CD4-positive, alpha-beta T cell treated with Interleukin-6 at 100 ng/mL for 8 hours (primary cell): ENCODE data around the gene MEGF11.

ENCODE experiments used
- DNase-seq: peaks from one replicate; pipeline ENCODE4 v3.0.0-alpha.2; 2020; ENCODE audit warnings: mixed read lengths, low spot score

Gene MEGF11

GRCh38 chr15:66065325-66065724 lies 188.2 kb downstream of the MEGF11 start:
- DNase-seq = no peak

- DNase-seq = no peak
These were observed 190.4 kb downstream of the MEGF11 start for GRCh38 chr15:66063147-66063546.

- no peak for DNase-seq
These were observed 196.5 kb downstream of the MEGF11 start for GRCh38 chr15:66057089-66057488.

GRCh38 chr15:66053991-66054390 lies 199.6 kb downstream of the MEGF11 start:
- no peak for DNase-seq

- DNase-seq = no peak
These were observed 201.7 kb downstream of the MEGF11 start for GRCh38 chr15:66051833-66052232.

GRCh38 chr15:66050264-66050663 lies 203.3 kb downstream of the MEGF11 start:
- no peak for DNase-seq

- no peak for DNase-seq
These were observed 204.2 kb downstream of the MEGF11 start for GRCh38 chr15:66049353-66049752.

- DNase-seq = no peak
These were observed 206.1 kb downstream of the MEGF11 start for GRCh38 chr15:66047321-66048024.

- DNase-seq = no peak
These were observed 206.8 kb downstream of the MEGF11 start for GRCh38 chr15:66046751-66047150.

- no peak for DNase-seq
These were observed 207.2 kb downstream of the MEGF11 start for GRCh38 chr15:66046326-66046725.

GRCh38 chr15:66045542-66045941 lies 208.0 kb downstream of the MEGF11 start:
- DNase-seq = no peak

GRCh38 chr15:66044837-66045236 lies 208.7 kb downstream of the MEGF11 start:
- DNase-seq = no peak

GRCh38 chr15:66043264-66043663 lies 210.3 kb downstream of the MEGF11 start:
- DNase-seq = no peak

GRCh38 chr15:66042624-66043023 lies 210.9 kb downstream of the MEGF11 start:
- DNase-seq = no peak

GRCh38 chr15:66041276-66041675 lies 212.3 kb downstream of the MEGF11 start:
- DNase-seq = no peak

- DNase-seq = no peak
These were observed 213.2 kb downstream of the MEGF11 start for GRCh38 chr15:66040211-66040892.

- no peak for DNase-seq
These were observed 214.3 kb downstream of the MEGF11 start for GRCh38 chr15:66039117-66039871.

- no peak for DNase-seq
These were observed 215.0 kb downstream of the MEGF11 start for GRCh38 chr15:66038387-66039116.

GRCh38 chr15:66036859-66037258 lies 216.7 kb downstream of the MEGF11 start:
- no peak for DNase-seq

GRCh38 chr15:66035901-66036300 lies 217.6 kb downstream of the MEGF11 start:
- no peak for DNase-seq

GRCh38 chr15:66033143-66033542 lies 220.4 kb downstream of the MEGF11 start:
- no peak for DNase-seq

GRCh38 chr15:66032006-66032405 lies 221.5 kb downstream of the MEGF11 start:
- no peak for DNase-seq
